Neural crest cell (in vitro differentiated cells): Measurements from ENCODE around the gene RABGAP1L. TPM values are rescaled to one million over a fixed set of nuclear protein-coding genes. Genes with fewer than 3 reads are reported as not detected.
"Not testable (repeated sequence)": the region's sequence is repeated elsewhere in the genome, so short reads cannot be mapped to it uniquely, and the experiment has no call there.

ENCODE experiments used
- DNase-seq: peaks from one replicate; pipeline ENCODE4 v3.0.0; 2021; ENCODE audit warnings: low read depth, mixed read lengths, low spot score
- H3K27ac Mint-ChIP-seq: one replicate; pipeline ENCODE4 v1.8.0; 2021; ENCODE audit warnings: mild to moderate bottlenecking, mixed read lengths; ENCODE audit not compliant: unreplicated experiment
- H3K27me3 Mint-ChIP-seq: 2 replicates; pipeline ENCODE4 v1.8.0; 2021; ENCODE audit warnings: low read depth, mild to moderate bottlenecking, mixed read lengths
- H3K36me3 Mint-ChIP-seq: 2 replicates; pipeline ENCODE4 v1.8.0; 2021; ENCODE audit warnings: low read depth, mild to moderate bottlenecking, mixed read lengths
- H3K4me1 Mint-ChIP-seq: 2 replicates; pipeline ENCODE4 v1.8.0; 2021; ENCODE audit warnings: mixed read lengths
- H3K4me3 Mint-ChIP-seq: one replicate; pipeline ENCODE4 v1.8.0; 2021; ENCODE audit warnings: mild to moderate bottlenecking, mixed read lengths
- H3K9me3 Mint-ChIP-seq: 2 replicates; pipeline ENCODE4 v1.8.0; 2021; ENCODE audit warnings: mixed read lengths
- CTCF ChIP-seq: fragments of 200-600 bp; sonication (generic); conservative IDR thresholded peaks from 2 replicates; pipeline ENCODE4 v1.5.0; 2021; ENCODE audit warnings: antibody characterized with exemption, mild to moderate bottlenecking
- total RNA-seq: library from RNA; stranded (reverse); gene quantifications from 2 replicates; pipeline ENCODE4 v1.2.1, GENCODE V29; 2021

RABGAP1L gene
- total RNA-seq, 1 donor from 2014 or later: 25.6 TPM

DNA sequence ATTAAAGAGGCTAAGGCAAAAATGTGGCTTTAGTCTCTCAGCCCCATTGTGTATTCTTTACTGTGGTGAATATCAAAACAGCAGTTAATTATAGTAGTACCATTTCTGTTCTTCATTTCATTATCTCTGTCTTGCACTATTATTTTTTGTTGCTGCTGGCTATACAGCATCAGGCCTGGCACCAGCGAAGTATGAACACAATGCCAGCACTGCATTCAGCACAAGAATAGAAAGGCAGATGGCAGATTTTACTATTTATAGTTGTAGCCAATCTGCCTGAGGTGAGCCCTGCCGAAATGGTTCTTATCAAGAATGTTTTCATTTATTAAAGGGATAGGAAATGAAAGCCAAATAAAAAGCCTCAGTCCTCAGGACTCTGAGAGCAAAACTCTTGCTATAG lies 360.5 kb downstream of the RABGAP1L start:
- H3K9me3 Mint-ChIP-seq: peaks cover 4% of the 10 kb centered on the region
- no peak overlapping the region for H3K27ac Mint-ChIP-seq
- peaks cover 8% of the 10 kb centered on the region for H3K4me1 Mint-ChIP-seq
- no peak for DNase-seq
- TF ChIP-seq CTCF: no peak
- H3K4me3 Mint-ChIP-seq: no peak overlapping the region
- H3K36me3 Mint-ChIP-seq: peaks cover 3% of the 10 kb centered on the region
- no peaks in the 10 kb centered on the region for H3K27me3 Mint-ChIP-seq

GRCh38 chr1:174531751-174532150 lies 372.4 kb downstream of the RABGAP1L start:
- H3K36me3 Mint-ChIP-seq: peaks cover 22% of the 10 kb centered on the region
- H3K27me3 Mint-ChIP-seq: no peaks in the 10 kb centered on the region
- no peak for DNase-seq
- no peak overlapping the region for H3K27ac Mint-ChIP-seq
- no peak overlapping the region for H3K4me3 Mint-ChIP-seq
- peaks cover 9% of the 10 kb centered on the region for H3K9me3 Mint-ChIP-seq
- TF ChIP-seq CTCF: no peak
- no peaks in the 10 kb centered on the region for H3K4me1 Mint-ChIP-seq

GRCh38 chr1:174534789-174535188 lies 375.5 kb downstream of the RABGAP1L start:
- no peak overlapping the region for H3K27ac Mint-ChIP-seq
- no peak for DNase-seq

DNA sequence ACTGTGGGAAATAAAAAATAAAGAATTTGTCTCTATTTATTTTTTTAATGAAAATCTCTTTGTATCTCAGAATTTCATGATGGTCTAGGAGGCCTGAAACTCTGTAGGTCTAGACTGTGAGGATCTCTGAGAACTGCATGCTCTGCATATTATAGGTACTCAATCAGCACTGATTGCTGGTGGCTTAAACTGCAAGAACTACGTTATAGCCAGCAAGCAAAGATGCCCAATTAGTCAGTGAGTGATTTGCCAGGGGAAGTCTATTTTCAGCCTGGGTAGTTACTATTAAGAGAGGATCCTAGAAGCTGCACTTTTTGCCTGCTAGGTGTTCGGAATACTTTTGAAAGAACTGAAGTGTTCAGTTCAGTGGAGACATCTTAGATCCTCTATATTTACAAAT lies 375.9 kb downstream of the RABGAP1L start:
- H3K9me3 Mint-ChIP-seq: peaks cover 9% of the 10 kb centered on the region
- no peaks in the 10 kb centered on the region for H3K27me3 Mint-ChIP-seq
- H3K4me3 Mint-ChIP-seq: no peak overlapping the region
- H3K36me3 Mint-ChIP-seq: peaks cover 17% of the 10 kb centered on the region
- DNase-seq: no peak
- no peak for TF ChIP-seq CTCF
- no peak overlapping the region for H3K27ac Mint-ChIP-seq
- no peaks in the 10 kb centered on the region for H3K4me1 Mint-ChIP-seq

More at GRCh38 chr1:174534789-174535188, 375.5 kb downstream of the RABGAP1L start:
- Mint-ChIP-seq H3K4me1 (no peaks in the 10 kb centered on the region), H3K4me3 (no peak overlapping the region), H3K9me3 (peaks cover 9% of the 10 kb centered on the region), H3K36me3 (peaks cover 17% of the 10 kb centered on the region), H3K27me3 (no peaks in the 10 kb centered on the region)
- TF ChIP-seq CTCF: no peak

DNA sequence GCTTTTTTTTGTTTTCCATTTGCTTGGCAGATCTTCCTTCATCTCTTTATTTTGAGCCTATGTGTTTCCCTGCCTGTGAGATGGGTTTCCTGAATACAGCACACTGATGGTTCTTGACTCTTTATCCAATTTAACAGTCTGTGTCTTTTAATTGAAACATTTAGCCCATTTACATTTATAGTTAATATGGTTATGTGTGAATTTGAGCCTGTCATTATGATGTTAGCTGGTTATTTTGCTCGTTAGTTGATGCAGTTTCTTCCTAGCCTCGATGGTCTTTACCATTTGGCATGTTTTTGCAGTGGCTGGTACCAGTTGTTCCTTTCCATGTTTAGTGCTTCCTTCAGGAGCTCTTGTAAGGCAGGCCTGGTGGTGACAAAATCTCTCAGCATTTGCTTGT lies 384.1 kb downstream of the RABGAP1L start:
- H3K36me3 Mint-ChIP-seq: peaks cover 21% of the 10 kb centered on the region
- not testable (repeated sequence) for H3K4me3 Mint-ChIP-seq, H3K4me1 Mint-ChIP-seq, DNase-seq, H3K27ac Mint-ChIP-seq, H3K27me3 Mint-ChIP-seq
- H3K9me3 Mint-ChIP-seq: peaks cover 20% of the 10 kb centered on the region

- no peaks in the 10 kb centered on the region for H3K4me1 Mint-ChIP-seq
- no peaks in the 10 kb centered on the region for H3K27me3 Mint-ChIP-seq
- H3K27ac Mint-ChIP-seq: no peak overlapping the region
- TF ChIP-seq CTCF: no peak
- no peak for DNase-seq
- H3K4me3 Mint-ChIP-seq: no peak overlapping the region
- peaks cover 9% of the 10 kb centered on the region for H3K9me3 Mint-ChIP-seq
- H3K36me3 Mint-ChIP-seq: no peaks in the 10 kb centered on the region
Observed at GRCh38 chr1:174550296-174550695, 391.0 kb downstream of the RABGAP1L start.
